Osteoblast (primary cell): ENCODE results near the gene ARMC3. TPM values are rescaled to one million over a fixed set of nuclear protein-coding genes. Genes with fewer than 3 reads are reported as not detected.
"Not testable (repeated sequence)": the region's sequence is repeated elsewhere in the genome, so short reads cannot be mapped to it uniquely, and the experiment has no call there.

Source experiments
- DNase-seq: peaks from one replicate; pipeline ENCODE4 v3.0.0; 2011; ENCODE audit warnings: low spot score, mixed read lengths; ENCODE audit not compliant: insufficient read length; ENCODE audit errors: missing footprints
- H2AFZ ChIP-seq: 2 replicates; pipeline ENCODE4 v1.6.0; 2011; ENCODE audit warnings: mild to moderate bottlenecking, low read length
- H3K27ac ChIP-seq: 2 replicates; pipeline ENCODE4 v1.5.1; 2011; ENCODE audit warnings: mild to moderate bottlenecking, low read depth, low read length, moderate library complexity
- H3K27me3 ChIP-seq: 2 replicates; pipeline ENCODE4 v1.6.0; 2012; ENCODE audit warnings: mild to moderate bottlenecking, control low read depth, inconsistent platforms, low read length, moderate library complexity; ENCODE audit not compliant: insufficient read depth
- H3K36me3 ChIP-seq: 2 replicates; pipeline ENCODE4 v1.5.1; 2011; ENCODE audit warnings: mild to moderate bottlenecking, low read length, control low read depth, moderate library complexity; ENCODE audit not compliant: insufficient read depth
- H3K4me1 ChIP-seq: 2 replicates; pipeline ENCODE4 v1.5.1; 2011; ENCODE audit warnings: mild to moderate bottlenecking, low read length, control low read depth, moderate library complexity; ENCODE audit not compliant: insufficient read depth
- H3K4me2 ChIP-seq: 2 replicates; pipeline ENCODE4 v1.6.0; 2011; ENCODE audit warnings: mild to moderate bottlenecking, low read length; ENCODE audit not compliant: insufficient read depth
- H3K4me3 ChIP-seq: fragments of 200-600 bp; sonication (generic); 3 replicates; pipeline ENCODE4 v1.5.1; 2012; ENCODE audit warnings: mild to moderate bottlenecking, low read length, inconsistent platforms; ENCODE audit not compliant: insufficient read depth
- H3K79me2 ChIP-seq: 2 replicates; pipeline ENCODE4 v1.6.0; 2012; ENCODE audit warnings: mild to moderate bottlenecking, low read length, control low read depth, inconsistent platforms; ENCODE audit not compliant: insufficient read depth
- H3K9me3 ChIP-seq: 2 replicates; pipeline ENCODE4 v1.5.1; 2011; ENCODE audit warnings: low read depth, low read length, control low read depth
- H4K20me1 ChIP-seq: 2 replicates; pipeline ENCODE4 v1.6.0; 2012; ENCODE audit warnings: mild to moderate bottlenecking, low read length, control low read depth; ENCODE audit not compliant: insufficient read depth
- total RNA-seq: library from RNA; depleted of rRNA; stranded (reverse); fragments of >200 nt; gene quantifications from 2 replicates; pipeline ENCODE4 v1.2.3, GENCODE V29; 2012
- TF ChIP-seq, protein P1 (sequence below): IDR thresholded peaks from 2 replicates; pipeline ENCODE4 v1.5.1; 2011; ENCODE audit warnings: mild to moderate bottlenecking, low read depth, low read length, moderate library complexity; ENCODE audit errors: extremely low read depth

ARMC3 gene
- total RNA-seq, 1 donor, result under 0.01 TPM

DNA sequence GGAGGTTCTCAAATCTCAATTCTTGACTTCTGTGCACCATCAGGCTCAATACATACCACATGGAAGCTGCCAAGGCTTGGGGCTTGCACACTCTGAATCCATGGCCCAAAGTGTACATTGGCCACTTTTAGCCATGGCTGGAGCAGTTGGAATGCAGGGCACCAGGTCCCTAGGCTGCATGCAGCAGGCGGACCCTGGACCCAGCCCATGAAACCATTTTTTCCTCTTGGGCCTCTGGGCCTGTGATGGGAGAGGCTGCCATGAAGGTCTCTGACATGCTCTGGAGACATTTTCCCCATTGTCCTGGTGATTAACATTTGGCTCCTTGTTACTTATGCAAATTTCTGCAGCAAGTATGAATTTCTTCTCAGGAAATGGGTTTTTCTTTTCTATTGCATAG lies 19.0 kb upstream of the ARMC3 start:
- no peaks in the 10 kb centered on the region for H3K9me3 ChIP-seq
- no peak overlapping the region for H3K4me3 ChIP-seq
- no peak overlapping the region for H3K4me2 ChIP-seq
- no peaks in the 10 kb centered on the region for H3K79me2 ChIP-seq
- no peaks in the 10 kb centered on the region for H3K27me3 ChIP-seq
- no peaks in the 10 kb centered on the region for H4K20me1 ChIP-seq
- no peaks in the 10 kb centered on the region for H3K4me1 ChIP-seq
- DNase-seq, result no peak
- TF ChIP-seq, protein P1, sequence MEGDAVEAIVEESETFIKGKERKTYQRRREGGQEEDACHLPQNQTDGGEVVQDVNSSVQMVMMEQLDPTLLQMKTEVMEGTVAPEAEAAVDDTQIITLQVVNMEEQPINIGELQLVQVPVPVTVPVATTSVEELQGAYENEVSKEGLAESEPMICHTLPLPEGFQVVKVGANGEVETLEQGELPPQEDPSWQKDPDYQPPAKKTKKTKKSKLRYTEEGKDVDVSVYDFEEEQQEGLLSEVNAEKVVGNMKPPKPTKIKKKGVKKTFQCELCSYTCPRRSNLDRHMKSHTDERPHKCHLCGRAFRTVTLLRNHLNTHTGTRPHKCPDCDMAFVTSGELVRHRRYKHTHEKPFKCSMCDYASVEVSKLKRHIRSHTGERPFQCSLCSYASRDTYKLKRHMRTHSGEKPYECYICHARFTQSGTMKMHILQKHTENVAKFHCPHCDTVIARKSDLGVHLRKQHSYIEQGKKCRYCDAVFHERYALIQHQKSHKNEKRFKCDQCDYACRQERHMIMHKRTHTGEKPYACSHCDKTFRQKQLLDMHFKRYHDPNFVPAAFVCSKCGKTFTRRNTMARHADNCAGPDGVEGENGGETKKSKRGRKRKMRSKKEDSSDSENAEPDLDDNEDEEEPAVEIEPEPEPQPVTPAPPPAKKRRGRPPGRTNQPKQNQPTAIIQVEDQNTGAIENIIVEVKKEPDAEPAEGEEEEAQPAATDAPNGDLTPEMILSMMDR, result no peak
- H3K27ac ChIP-seq, result no peak overlapping the region
- no peak overlapping the region for H2AFZ ChIP-seq
- H3K36me3 ChIP-seq, result no peaks in the 10 kb centered on the region

DNA sequence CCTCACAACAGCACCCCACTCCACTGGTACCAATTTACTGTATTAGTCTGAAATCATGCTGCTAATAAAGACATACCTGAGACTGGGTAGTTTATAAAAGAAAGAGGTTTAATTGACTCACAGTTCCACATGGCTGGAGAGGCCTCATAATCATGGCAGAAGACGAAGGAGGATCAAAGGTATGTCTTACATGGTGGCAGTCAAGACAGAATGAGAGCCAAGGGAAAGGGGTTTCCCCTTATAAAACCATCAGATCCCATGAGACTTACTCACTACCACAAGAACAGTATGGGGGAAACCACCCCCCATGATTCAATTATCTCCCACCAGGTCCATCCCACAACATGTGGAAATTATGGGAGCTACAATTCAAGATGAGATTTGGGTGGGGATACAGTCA lies 18.2 kb upstream of the ARMC3 start:
- H3K79me2 ChIP-seq, H3K27me3 ChIP-seq, H2AFZ ChIP-seq, DNase-seq, H3K4me1 ChIP-seq, H3K36me3 ChIP-seq, H3K9me3 ChIP-seq, H4K20me1 ChIP-seq, H3K27ac ChIP-seq, H3K4me3 ChIP-seq, H3K4me2 ChIP-seq: not testable (repeated sequence)

DNA sequence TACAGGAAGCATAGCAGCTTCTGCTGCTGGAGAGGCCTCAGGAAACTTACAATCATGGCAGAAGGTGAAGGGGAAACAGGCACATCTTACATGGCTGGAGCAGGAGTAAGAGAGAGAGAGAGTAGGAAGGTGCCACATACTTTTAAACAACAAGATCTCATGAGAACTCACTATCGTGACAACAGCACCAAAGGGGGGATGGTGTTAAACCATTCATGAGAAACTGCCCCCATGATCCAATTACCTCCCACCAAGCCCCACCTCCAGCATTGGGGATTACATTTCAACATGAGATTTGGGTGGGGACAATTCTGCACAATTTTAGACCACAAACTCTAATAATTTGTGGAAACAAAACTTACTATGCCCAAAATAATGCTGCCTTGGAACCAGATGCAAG lies 16.8 kb upstream of the ARMC3 start:
- no peak for DNase-seq
- H3K4me3 ChIP-seq, result no peak overlapping the region
- no peak overlapping the region for H2AFZ ChIP-seq
- no peaks in the 10 kb centered on the region for H3K4me1 ChIP-seq
- H3K27ac ChIP-seq, result no peak overlapping the region
- TF ChIP-seq, protein P1, result no peak
- H3K79me2 ChIP-seq, result no peaks in the 10 kb centered on the region
- no peaks in the 10 kb centered on the region for H4K20me1 ChIP-seq
- H3K9me3 ChIP-seq, result no peaks in the 10 kb centered on the region
- no peak overlapping the region for H3K4me2 ChIP-seq
- no peaks in the 10 kb centered on the region for H3K27me3 ChIP-seq
- H3K36me3 ChIP-seq, result no peaks in the 10 kb centered on the region

DNA sequence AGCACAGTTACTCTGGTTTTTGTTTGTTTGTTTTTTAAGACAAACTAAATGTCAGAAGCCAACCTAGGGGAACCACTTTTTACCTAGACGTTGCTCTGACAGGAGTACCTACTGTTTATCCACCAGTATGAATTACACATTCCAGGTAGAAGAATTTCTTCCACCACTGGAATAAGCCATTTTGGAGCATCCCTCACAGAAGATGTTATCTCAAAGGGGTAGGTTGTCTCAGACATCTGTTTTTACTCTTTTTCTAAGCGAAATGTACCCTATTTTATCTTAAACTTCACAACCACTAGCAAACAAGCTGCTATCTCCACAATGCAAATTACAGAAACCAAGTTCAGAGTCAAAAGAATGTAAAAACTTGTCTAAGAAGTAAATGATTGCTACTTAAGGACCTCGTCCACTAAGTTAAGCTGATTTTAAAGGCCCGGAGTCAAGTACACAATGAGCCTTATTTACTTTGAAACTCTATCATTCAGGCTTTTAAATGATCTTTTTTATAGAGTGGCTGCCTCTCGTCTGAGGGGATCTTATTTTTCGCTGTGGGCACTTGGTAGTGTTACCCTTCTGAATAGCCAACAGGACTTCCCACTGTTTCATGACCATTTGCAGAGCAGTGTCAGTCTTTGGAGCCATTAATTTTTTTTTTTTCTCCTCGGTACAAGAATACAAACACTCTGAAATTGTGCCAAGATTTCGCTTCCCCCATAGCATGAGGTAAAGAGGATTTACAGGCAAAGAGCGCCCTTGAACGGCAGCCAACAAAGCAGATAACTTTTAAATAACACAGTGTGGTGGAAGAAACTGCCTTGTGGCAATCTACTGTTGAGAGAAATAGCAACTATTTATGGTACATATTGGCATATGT lies 15.7 kb upstream of the ARMC3 start:
- Histone ChIP-seq H3K4me2 (no peak overlapping the region), H2AFZ (no peak overlapping the region), H3K9me3 (no peaks in the 10 kb centered on the region), H4K20me1 (no peaks in the 10 kb centered on the region), H3K79me2 (no peaks in the 10 kb centered on the region), H3K27me3 (no peaks in the 10 kb centered on the region), H3K4me3 (no peak overlapping the region), H3K4me1 (no peaks in the 10 kb centered on the region), H3K27ac (no peak overlapping the region), H3K36me3 (no peaks in the 10 kb centered on the region)
- TF ChIP-seq, protein P1, result no peak
- no peak for DNase-seq
